Subcutaneous adipose tissue (tissue), 4 donors: ENCODE results near the gene SORBS2. TPM values are rescaled to one million over a fixed set of nuclear protein-coding genes. Genes with fewer than 3 reads are reported as not detected.

Source experiments
- CTCF ChIP-seq: fragments of 450-650 bp; IDR thresholded peaks from one replicate; pipeline ENCODE4 v1.5.1; 2016; ENCODE audit warnings: low read depth, mild to moderate bottlenecking, control low read depth, antibody characterized with exemption, moderate library complexity
- total RNA-seq, 4 donors: library from RNA; depleted of rRNA; stranded (reverse); fragments of >200 nt; gene quantifications; one replicate each; pipeline ENCODE4 v1.1.0, GENCODE V29; 2016

Gene SORBS2
- total RNA-seq, 4 donors from 2014 or later, result 6.8 to 59.0 (median 32.0) TPM

DNA sequence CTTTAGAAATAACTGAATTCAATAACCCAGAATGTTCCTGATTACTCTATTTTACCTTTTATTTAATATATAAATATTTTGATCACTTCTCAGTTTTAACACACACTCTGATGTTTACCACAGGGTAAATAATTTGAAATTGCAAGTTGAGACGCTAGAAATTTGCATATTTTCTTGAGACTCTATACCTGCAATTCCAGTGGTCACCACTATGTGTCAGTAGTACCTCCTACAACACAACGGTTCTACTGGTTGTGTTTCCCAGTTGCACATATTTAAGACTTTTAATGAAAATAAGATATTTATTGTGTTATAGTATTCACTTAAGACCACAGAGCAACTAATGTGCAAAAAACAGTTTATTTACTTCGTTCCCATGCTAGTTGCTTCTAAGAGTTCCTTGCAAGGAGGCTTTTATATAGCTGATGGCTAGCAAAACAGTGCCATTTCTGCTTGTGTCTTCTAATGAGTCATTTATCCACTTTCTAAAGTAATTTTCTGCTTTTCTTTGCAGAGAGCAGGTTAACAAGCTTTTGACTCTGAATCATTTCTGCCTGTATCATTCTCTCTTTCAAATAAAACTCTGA, 177.8 kb downstream of the SORBS2 start:
- TF ChIP-seq CTCF, result no peak

GRCh38 chr4:185626798-185627197, 185.2 kb downstream of the SORBS2 start:
- TF ChIP-seq CTCF, result no peak

GRCh38 chr4:185625503-185625902, 186.5 kb downstream of the SORBS2 start:
- no peak for TF ChIP-seq CTCF

DNA sequence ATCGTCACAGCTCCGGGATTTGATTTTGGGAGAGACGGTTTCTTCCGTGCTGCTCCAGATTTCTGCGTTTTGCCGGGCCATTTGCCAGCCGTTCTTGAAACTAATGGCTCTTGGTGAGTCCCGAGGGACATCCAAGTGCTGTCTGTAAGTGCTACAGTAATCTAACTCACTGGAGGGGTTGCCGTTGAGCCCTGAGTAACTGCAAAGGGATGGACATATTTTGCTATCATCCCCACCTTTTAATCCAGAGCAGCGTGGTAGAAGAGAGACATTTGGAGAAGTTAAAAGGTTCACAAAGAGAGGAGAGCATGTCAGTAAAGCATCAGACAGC, 187.8 kb downstream of the SORBS2 start:
- TF ChIP-seq CTCF, result no peak

DNA sequence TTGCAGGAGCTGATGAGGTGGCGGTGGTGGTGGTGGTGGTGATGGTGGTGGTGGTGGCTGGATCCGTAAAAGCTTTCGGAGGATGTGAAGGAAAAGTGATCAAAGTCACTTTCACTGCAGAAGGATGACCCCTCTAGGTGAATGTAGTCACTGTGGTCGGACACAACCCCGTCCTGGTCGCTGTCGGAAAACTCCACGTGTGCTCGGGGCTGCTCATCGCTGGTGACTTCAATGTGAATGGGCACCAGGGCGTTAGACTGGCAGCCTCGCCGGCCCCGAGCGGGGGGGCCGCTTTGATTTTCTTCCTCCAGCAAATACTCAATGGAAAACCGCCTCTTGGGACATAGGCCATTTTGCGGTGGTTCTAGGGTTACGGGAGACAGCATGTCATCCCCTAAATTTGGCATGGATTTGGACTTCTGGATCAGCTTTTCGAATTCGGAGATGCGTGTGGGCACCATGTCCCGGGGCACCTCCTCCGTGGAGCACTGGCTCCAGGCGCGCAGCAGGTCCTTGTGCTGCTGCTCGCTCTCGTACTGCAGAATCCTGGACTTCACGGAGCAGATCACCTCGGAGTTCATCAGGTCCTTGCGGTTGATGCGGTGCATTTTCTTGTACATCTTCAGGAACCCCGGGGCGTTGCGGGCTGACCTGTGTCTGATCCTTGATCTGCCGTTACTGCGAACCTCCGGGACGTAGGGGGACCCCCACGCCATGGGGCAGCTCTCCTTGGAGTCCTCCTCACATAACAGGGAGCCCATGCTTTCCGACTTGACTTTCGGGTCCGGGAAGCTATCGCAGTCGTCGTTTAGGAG, 188.3 kb downstream of the SORBS2 start:
- no peak for TF ChIP-seq CTCF

- TF ChIP-seq CTCF, result no peak
Measured at GRCh38 chr4:185608185-185608584, 203.8 kb downstream of the SORBS2 start.

DNA sequence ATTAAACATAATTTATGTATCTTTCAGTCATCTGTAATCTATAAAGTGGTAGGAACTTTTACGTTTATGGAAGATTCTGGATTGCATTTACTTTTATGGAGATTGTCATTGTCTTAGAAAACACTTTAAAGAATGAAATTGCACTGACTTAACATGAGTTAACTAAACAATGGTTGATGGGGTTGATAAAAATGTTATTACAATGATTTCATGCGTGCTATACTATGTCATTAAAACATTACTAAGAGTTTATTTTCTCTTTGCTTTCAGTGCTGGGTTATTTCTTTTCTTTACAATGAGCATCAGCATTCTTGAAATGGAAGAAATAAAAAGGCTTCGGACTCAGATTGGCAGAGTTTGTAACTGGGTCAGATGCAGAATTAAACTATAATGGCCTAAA, 209.6 kb downstream of the SORBS2 start:
- no peak for TF ChIP-seq CTCF
